ENCODE data around the gene SELENON.

DNA sequence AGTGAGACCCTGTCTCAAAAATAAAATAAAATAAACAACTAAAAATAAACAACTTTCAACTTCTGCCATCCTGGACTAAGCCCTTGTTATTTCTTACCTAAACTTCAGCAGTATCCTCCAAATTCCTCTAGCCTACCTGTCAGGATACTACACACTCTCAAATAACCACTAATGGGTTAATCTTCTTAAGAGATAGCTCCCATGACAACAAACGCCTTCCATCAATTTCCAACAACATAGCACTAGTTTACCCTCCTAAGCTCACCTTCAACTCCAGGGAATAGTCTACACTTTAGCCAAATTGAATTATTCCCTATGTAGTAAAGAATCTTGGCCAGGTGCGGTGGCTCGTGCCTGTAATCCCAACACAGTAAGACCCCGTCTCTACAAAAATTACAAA, 47.9 kb downstream of the SELENON start:
- TF ChIP-seq, protein P1, sequence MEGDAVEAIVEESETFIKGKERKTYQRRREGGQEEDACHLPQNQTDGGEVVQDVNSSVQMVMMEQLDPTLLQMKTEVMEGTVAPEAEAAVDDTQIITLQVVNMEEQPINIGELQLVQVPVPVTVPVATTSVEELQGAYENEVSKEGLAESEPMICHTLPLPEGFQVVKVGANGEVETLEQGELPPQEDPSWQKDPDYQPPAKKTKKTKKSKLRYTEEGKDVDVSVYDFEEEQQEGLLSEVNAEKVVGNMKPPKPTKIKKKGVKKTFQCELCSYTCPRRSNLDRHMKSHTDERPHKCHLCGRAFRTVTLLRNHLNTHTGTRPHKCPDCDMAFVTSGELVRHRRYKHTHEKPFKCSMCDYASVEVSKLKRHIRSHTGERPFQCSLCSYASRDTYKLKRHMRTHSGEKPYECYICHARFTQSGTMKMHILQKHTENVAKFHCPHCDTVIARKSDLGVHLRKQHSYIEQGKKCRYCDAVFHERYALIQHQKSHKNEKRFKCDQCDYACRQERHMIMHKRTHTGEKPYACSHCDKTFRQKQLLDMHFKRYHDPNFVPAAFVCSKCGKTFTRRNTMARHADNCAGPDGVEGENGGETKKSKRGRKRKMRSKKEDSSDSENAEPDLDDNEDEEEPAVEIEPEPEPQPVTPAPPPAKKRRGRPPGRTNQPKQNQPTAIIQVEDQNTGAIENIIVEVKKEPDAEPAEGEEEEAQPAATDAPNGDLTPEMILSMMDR (IDR thresholded peaks at IDR 0.05; ENCODE audit: low read length), result no peak
- no peak for TF ChIP-seq EZH2 (IDR thresholded peaks at IDR 0.05; ENCODE audit: borderline replicate concordance, low read length)

Data from OCI-LY1 (cell line).